Measurements from ENCODE around the gene UMAD1.
"Not testable (repeated sequence)": the region's sequence is repeated elsewhere in the genome, so short reads cannot be mapped to it uniquely, and the experiment has no call there.

UMAD1 gene

GRCh38 chr7:7653593-7654187, 13.1 kb downstream of the UMAD1 start:
- no peak for FAIRE-seq

- no peak for FAIRE-seq
Observed at GRCh38 chr7:7654964-7655715, 14.6 kb downstream of the UMAD1 start.

GRCh38 chr7:7656459-7656858, 15.9 kb downstream of the UMAD1 start:
- FAIRE-seq: not testable (repeated sequence)

GRCh38 chr7:7662527-7662926, 22.0 kb downstream of the UMAD1 start:
- FAIRE-seq: peak; percentile 54

GRCh38 chr7:7664291-7664690, 23.7 kb downstream of the UMAD1 start:
- FAIRE-seq: peak; percentile 36

- no peak for FAIRE-seq
Observed at GRCh38 chr7:7665031-7665430, 24.5 kb downstream of the UMAD1 start.

GRCh38 chr7:7667187-7667586, 26.6 kb downstream of the UMAD1 start:
- FAIRE-seq: no peak

GRCh38 chr7:7668706-7669105, 28.2 kb downstream of the UMAD1 start:
- no peak for FAIRE-seq

- no peak for FAIRE-seq
Observed at GRCh38 chr7:7670490-7670889, 29.9 kb downstream of the UMAD1 start.

GRCh38 chr7:7671361-7671760, 30.8 kb downstream of the UMAD1 start:
- no peak for FAIRE-seq

GRCh38 chr7:7672545-7673239, 32.1 kb downstream of the UMAD1 start:
- FAIRE-seq: no peak

GRCh38 chr7:7673240-7673550, 32.6 kb downstream of the UMAD1 start:
- FAIRE-seq: no peak

GRCh38 chr7:7675686-7676085, 35.1 kb downstream of the UMAD1 start:
- FAIRE-seq: no peak

- FAIRE-seq: not testable (repeated sequence)
Observed at GRCh38 chr7:7679640-7680039, 39.1 kb downstream of the UMAD1 start.

GRCh38 chr7:7681191-7681935, 40.8 kb downstream of the UMAD1 start:
- FAIRE-seq: peak; percentile 88

- no peak for FAIRE-seq
Observed at GRCh38 chr7:7681936-7682329, 41.4 kb downstream of the UMAD1 start.

GRCh38 chr7:7682861-7683260, 42.3 kb downstream of the UMAD1 start:
- no peak for FAIRE-seq

GRCh38 chr7:7686811-7687508, 46.4 kb downstream of the UMAD1 start:
- FAIRE-seq: no peak

GRCh38 chr7:7687800-7688199, 47.2 kb downstream of the UMAD1 start:
- FAIRE-seq: no peak

GRCh38 chr7:7688310-7688709, 47.8 kb downstream of the UMAD1 start:
- no peak for FAIRE-seq

GRCh38 chr7:7688956-7689355, 48.4 kb downstream of the UMAD1 start:
- FAIRE-seq: no peak

- FAIRE-seq: no peak
Observed at GRCh38 chr7:7693881-7694280, 53.3 kb downstream of the UMAD1 start.

- FAIRE-seq: no peak
Observed at GRCh38 chr7:7694542-7694941, 54.0 kb downstream of the UMAD1 start.

All from TTC549 (cell line).